H9 (cell line): Measurements from ENCODE around the gene PGBD5. TPM values are rescaled to one million over a fixed set of nuclear protein-coding genes. Genes with fewer than 3 reads are reported as not detected.

Experiments
- DNase-seq: peaks from one replicate; pipeline ENCODE4 v3.0.0-alpha.2; 2017
- H2AFZ ChIP-seq: one replicate; pipeline ENCODE4 v1.6.1; 2013; ENCODE audit warnings: mild to moderate bottlenecking, low read length, control low read depth, moderate library complexity
- H2AK5ac ChIP-seq: 2 replicates; pipeline ENCODE4 v1.6.1; 2013; ENCODE audit warnings: low read length, control low read depth, mixed read lengths; ENCODE audit not compliant: insufficient read length
- H2BK120ac ChIP-seq: one replicate; pipeline ENCODE4 v1.6.1; 2013; ENCODE audit warnings: low read depth, mild to moderate bottlenecking, low read length, control low read depth, inconsistent platforms; ENCODE audit not compliant: poor library complexity, severe bottlenecking
- H2BK12ac ChIP-seq: 2 replicates; pipeline ENCODE4 v1.6.1; 2013; ENCODE audit warnings: low read length, control low read depth, mixed read lengths, low read depth; ENCODE audit not compliant: insufficient read length
- H2BK15ac ChIP-seq: 2 replicates; pipeline ENCODE4 v1.6.1; 2013; ENCODE audit warnings: low read depth, low read length, control low read depth
- H2BK20ac ChIP-seq: one replicate; pipeline ENCODE4 v1.6.1; 2013; ENCODE audit warnings: low read depth, mild to moderate bottlenecking, low read length, control low read depth, inconsistent platforms; ENCODE audit not compliant: poor library complexity, severe bottlenecking
- H2BK5ac ChIP-seq: 2 replicates; pipeline ENCODE4 v1.6.1; 2013; ENCODE audit warnings: low read length, control low read depth, mixed read lengths; ENCODE audit not compliant: insufficient read length
- H3K14ac ChIP-seq: 2 replicates; pipeline ENCODE4 v1.6.1; 2013; ENCODE audit warnings: low read length, control low read depth; ENCODE audit not compliant: insufficient read depth
- H3K18ac ChIP-seq: 2 replicates; pipeline ENCODE4 v1.6.1; 2013; ENCODE audit warnings: low read depth, mild to moderate bottlenecking, mixed read lengths, low read length, control low read depth; ENCODE audit not compliant: insufficient read length
- H3K23ac ChIP-seq: 2 replicates; pipeline ENCODE4 v1.6.1; 2013; ENCODE audit warnings: low read length, control low read depth, mixed read lengths, low read depth; ENCODE audit not compliant: insufficient read length
- H3K23me2 ChIP-seq: 2 replicates; pipeline ENCODE4 v1.6.1; 2013; ENCODE audit warnings: low read depth, mild to moderate bottlenecking, mixed read lengths, low read length, control low read depth; ENCODE audit not compliant: insufficient read length, poor library complexity, severe bottlenecking
- H3K27ac ChIP-seq: 2 replicates; pipeline ENCODE4 v1.5.1; 2013; ENCODE audit warnings: low read length, control low read depth, mixed read lengths, low read depth; ENCODE audit not compliant: insufficient read length
- H3K27me3 ChIP-seq: 2 replicates; pipeline ENCODE4 v1.6.1; 2013; ENCODE audit warnings: low read length, control low read depth, inconsistent platforms; ENCODE audit not compliant: insufficient read depth
- H3K4ac ChIP-seq: 2 replicates; pipeline ENCODE4 v1.6.1; 2013; ENCODE audit warnings: low read depth, mild to moderate bottlenecking, control low read depth, inconsistent platforms, low read length, moderate library complexity
- H3K4me1 ChIP-seq: 2 replicates; pipeline ENCODE4 v1.6.1; 2013; ENCODE audit warnings: low read length, control low read depth, inconsistent platforms; ENCODE audit not compliant: insufficient read depth
- H3K4me2 ChIP-seq: 2 replicates; pipeline ENCODE4 v1.6.1; 2013; ENCODE audit warnings: low read length, control low read depth, mixed read lengths; ENCODE audit not compliant: insufficient read length, insufficient read depth
- H3K56ac ChIP-seq: 2 replicates; pipeline ENCODE4 v1.6.1; 2013; ENCODE audit warnings: low read depth, mild to moderate bottlenecking, mixed read lengths, low read length, control low read depth; ENCODE audit not compliant: insufficient read length
- H3K79me1 ChIP-seq: 2 replicates; pipeline ENCODE4 v1.6.1; 2013; ENCODE audit warnings: low read depth, mild to moderate bottlenecking, moderate library complexity, low read length, control low read depth, inconsistent platforms; ENCODE audit not compliant: insufficient read depth, poor library complexity, severe bottlenecking
- H3K79me2 ChIP-seq: 2 replicates; pipeline ENCODE4 v1.6.1; 2013; ENCODE audit warnings: low read length, control low read depth, inconsistent platforms; ENCODE audit not compliant: insufficient read depth
- H3K9ac ChIP-seq: 2 replicates; pipeline ENCODE4 v1.6.1; 2013; ENCODE audit warnings: low read length, control low read depth, mixed read lengths; ENCODE audit not compliant: insufficient read length; ENCODE audit errors: extremely low read depth
- H3K9me3 ChIP-seq: one replicate; pipeline ENCODE4 v1.6.1; 2013; ENCODE audit warnings: low read depth, low read length, inconsistent platforms; ENCODE audit not compliant: control insufficient read depth
- H3T11ph ChIP-seq: one replicate; pipeline ENCODE4 v1.6.1; 2013; ENCODE audit warnings: mild to moderate bottlenecking, low read length, control low read depth, inconsistent platforms
- H4K20me1 ChIP-seq: one replicate; pipeline ENCODE4 v1.6.1; 2013; ENCODE audit not compliant: control insufficient read depth, insufficient read length, insufficient read depth
- H4K5ac ChIP-seq: 2 replicates; pipeline ENCODE4 v1.6.1; 2013; ENCODE audit warnings: low read depth, mild to moderate bottlenecking, mixed read lengths, low read length, control low read depth; ENCODE audit not compliant: insufficient read length
- H4K8ac ChIP-seq: replicated peaks from 2 replicates; pipeline ENCODE4 v1.6.1; 2013; ENCODE audit warnings: low read length, control low read depth, mixed read lengths, low read depth; ENCODE audit not compliant: insufficient read length
- H4K91ac ChIP-seq: 2 replicates; pipeline ENCODE4 v1.6.1; 2013; ENCODE audit warnings: low read depth, mild to moderate bottlenecking, moderate library complexity, mixed read lengths, low read length, control low read depth; ENCODE audit not compliant: insufficient read length
- H3K27ac Mint-ChIP-seq, 3 experiments: 2 replicates in 2 of 3; 3 replicates in 1 of 3; pipeline ENCODE4 v1.8.0; 2020 to 2021; ENCODE audit warnings: mixed read lengths in 3 of 3, mild to moderate bottlenecking in 1 of 3, moderate library complexity in 1 of 3
- H3K27me3 Mint-ChIP-seq: 2 replicates; pipeline ENCODE4 v1.8.0; 2021; ENCODE audit warnings: low read depth, mild to moderate bottlenecking, moderate library complexity, mixed read lengths
- H3K36me3 Mint-ChIP-seq, 3 experiments: 2 replicates in 2 of 3; 3 replicates in 1 of 3; pipeline ENCODE4 v1.8.0; 2020 to 2021; ENCODE audit warnings: low read depth in 3 of 3, mixed read lengths in 3 of 3; ENCODE audit not compliant: insufficient read depth in 1 of 3
- H3K4me1 Mint-ChIP-seq, 2 experiments: 2 replicates each; pipeline ENCODE4 v1.8.0; 2020; ENCODE audit warnings: mixed read lengths in 2 of 2
- H3K4me3 Mint-ChIP-seq, 2 experiments: 2 replicates in 1 of 2; 3 replicates in 1 of 2; pipeline ENCODE4 v1.8.0; 2020 to 2021; ENCODE audit warnings: mild to moderate bottlenecking in 2 of 2, mixed read lengths in 2 of 2, moderate library complexity in 1 of 2
- H3K9me3 Mint-ChIP-seq, 2 experiments: 2 replicates in 1 of 2; 3 replicates in 1 of 2; pipeline ENCODE4 v1.8.0; 2020; ENCODE audit warnings: mild to moderate bottlenecking in 2 of 2, mixed read lengths in 2 of 2, moderate library complexity in 1 of 2
- WGBS: extraction: QIAGEN DNeasy Blood & Tissue Kit; methylation state at CpG from one replicate; pipeline ENCODE4 v1.1.7; 2013; ENCODE audit warnings: missing lambda C conversion rate, low lambda C conversion rate, mixed read lengths; ENCODE audit not compliant: insufficient read length; ENCODE audit errors: extremely low coverage; 5-methylcytosine and 5-hydroxymethylcytosine counted together
- total RNA-seq: library from RNA; stranded (reverse); gene quantifications from 2 replicates; pipeline ENCODE4 v1.2.1, GENCODE V29; 2021
- TF ChIP-seq, protein P1 (sequence below): fragments of 200-600 bp; sonication (generic); conservative IDR thresholded peaks from 3 replicates; pipeline ENCODE4 v1.8.0; 2021; ENCODE audit warnings: antibody characterized with exemption, mild to moderate bottlenecking

Gene PGBD5
- total RNA-seq, 1 experiment from 2014 or later, result 19.1 TPM

DNA sequence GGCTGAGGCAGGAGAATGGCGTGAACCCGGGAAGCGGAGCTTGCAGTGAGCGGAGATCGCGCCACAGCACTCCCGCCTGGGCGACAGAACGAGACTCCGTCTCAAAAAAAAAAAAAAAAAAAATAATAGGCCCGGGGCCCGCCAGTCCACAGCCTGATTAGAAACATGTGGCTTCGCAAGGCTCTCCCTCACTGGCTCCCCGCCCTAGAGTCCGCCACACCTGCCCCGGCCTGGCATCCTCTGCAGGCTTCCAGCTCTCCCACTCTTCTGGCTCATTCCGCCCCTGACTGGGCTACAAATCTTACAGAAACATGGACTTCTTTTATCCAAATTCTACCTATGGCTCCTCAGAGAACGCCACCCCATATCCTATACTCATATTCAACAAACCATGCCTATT is 32.4 kb downstream of the PGBD5 start:
- H3K9ac ChIP-seq, result no peak overlapping the region
- no peaks in the 10 kb centered on the region for H3K9me3 ChIP-seq
- no peak overlapping the region for H4K8ac ChIP-seq
- H2BK12ac ChIP-seq, result no peak overlapping the region
- H4K5ac ChIP-seq, result no peak overlapping the region
- H3K18ac ChIP-seq, result peak overlapping the region; percentile 61
- H3K4me2 ChIP-seq, result peak overlapping the region; percentile 13
- H3K79me2 ChIP-seq, result peaks cover 2% of the 10 kb centered on the region; the same call in 1 of the 2 replicates
- peaks cover 0 to 4% (median 0%) of the 10 kb centered on the region in 3 experiments; a peak in 1 of 7 replicates for H3K36me3 Mint-ChIP-seq
- H4K91ac ChIP-seq, result no peak overlapping the region
- no peak overlapping the region for H3K14ac ChIP-seq
- H3K4ac ChIP-seq, result no peak overlapping the region
- no peak overlapping the region for H2BK5ac ChIP-seq
- TF ChIP-seq, protein P1, sequence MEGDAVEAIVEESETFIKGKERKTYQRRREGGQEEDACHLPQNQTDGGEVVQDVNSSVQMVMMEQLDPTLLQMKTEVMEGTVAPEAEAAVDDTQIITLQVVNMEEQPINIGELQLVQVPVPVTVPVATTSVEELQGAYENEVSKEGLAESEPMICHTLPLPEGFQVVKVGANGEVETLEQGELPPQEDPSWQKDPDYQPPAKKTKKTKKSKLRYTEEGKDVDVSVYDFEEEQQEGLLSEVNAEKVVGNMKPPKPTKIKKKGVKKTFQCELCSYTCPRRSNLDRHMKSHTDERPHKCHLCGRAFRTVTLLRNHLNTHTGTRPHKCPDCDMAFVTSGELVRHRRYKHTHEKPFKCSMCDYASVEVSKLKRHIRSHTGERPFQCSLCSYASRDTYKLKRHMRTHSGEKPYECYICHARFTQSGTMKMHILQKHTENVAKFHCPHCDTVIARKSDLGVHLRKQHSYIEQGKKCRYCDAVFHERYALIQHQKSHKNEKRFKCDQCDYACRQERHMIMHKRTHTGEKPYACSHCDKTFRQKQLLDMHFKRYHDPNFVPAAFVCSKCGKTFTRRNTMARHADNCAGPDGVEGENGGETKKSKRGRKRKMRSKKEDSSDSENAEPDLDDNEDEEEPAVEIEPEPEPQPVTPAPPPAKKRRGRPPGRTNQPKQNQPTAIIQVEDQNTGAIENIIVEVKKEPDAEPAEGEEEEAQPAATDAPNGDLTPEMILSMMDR, result no peak
- no peak overlapping the region for H2AFZ ChIP-seq
- no peak for DNase-seq
- H3K23ac ChIP-seq, result no peak overlapping the region
- no peaks in the 10 kb centered on the region; the same call in 1 of the 2 replicates for H3K27me3 Mint-ChIP-seq
- H3K4me1 ChIP-seq, result peaks cover 12% of the 10 kb centered on the region
- H3K4me3 Mint-ChIP-seq, result peak overlapping the region in 1 of 2 experiments; percentile 15; a peak in 1 of 5 replicates
- no peak overlapping the region for H3K27ac ChIP-seq
- peaks cover 4% of the 10 kb centered on the region for H3K79me1 ChIP-seq
- WGBS, result no CpG with 5 or more reads among the region's 18 CpGs
- peaks cover 3% of the 10 kb centered on the region for H4K20me1 ChIP-seq
- H2AK5ac ChIP-seq, result no peak overlapping the region
- no peak overlapping the region for H2BK15ac ChIP-seq
- H3K9me3 Mint-ChIP-seq, result no peaks in the 10 kb centered on the region; a peak in 2 of 5 replicates
- no peaks in the 10 kb centered on the region for H3K27me3 ChIP-seq
- H2BK20ac ChIP-seq, result no peak overlapping the region
- no peak overlapping the region for H3T11ph ChIP-seq
- H3K4me1 Mint-ChIP-seq, result peaks cover 37 to 50% of the 10 kb centered on the region in 2 experiments
- H3K27ac Mint-ChIP-seq, result peak overlapping the region in 1 of 3 experiments; percentile 25; a peak in 2 of 7 replicates
- no peak overlapping the region for H3K56ac ChIP-seq
- H3K23me2 ChIP-seq, result no peaks in the 10 kb centered on the region
- no peak overlapping the region for H2BK120ac ChIP-seq
